NCI-H146 treated with DMSO at 0.1 percent for 48 hours (cell line): Measurements from ENCODE around the gene RFNG.
A peak's percentile ranks its signal among the peaks of the same experiment; 100 is the strongest.
"Not testable (repeated sequence)": the region's sequence is repeated elsewhere in the genome, so short reads cannot be mapped to it uniquely, and the experiment has no call there.

Experiments used
- DNase-seq: peaks from one replicate; lab custom pipeline; 2025; ENCODE audit not compliant: unreplicated experiment; lab: John Stamatoyannopoulos, UW

The RFNG gene

DNA sequence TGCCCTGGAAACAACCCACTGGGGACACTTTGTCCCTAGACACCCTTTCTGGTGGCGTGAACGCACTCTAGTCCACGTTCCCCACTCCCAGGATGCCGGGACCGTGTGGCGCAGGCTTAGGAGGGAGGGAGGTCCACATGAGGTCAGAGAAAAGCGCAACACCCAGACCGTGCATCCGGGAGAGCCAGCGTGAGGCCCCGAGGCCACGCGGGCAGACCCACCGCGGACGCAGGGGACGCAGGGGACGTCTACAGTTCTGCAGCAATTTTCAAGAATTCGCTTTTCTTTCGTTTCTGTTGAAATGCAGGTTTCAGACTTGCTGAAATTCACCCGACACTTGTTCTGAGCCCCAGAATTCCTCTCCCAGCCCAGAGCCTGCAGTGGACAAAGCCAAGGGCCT, 4.7 kb downstream of the RFNG start:
- DNase-seq = no peak

DNA sequence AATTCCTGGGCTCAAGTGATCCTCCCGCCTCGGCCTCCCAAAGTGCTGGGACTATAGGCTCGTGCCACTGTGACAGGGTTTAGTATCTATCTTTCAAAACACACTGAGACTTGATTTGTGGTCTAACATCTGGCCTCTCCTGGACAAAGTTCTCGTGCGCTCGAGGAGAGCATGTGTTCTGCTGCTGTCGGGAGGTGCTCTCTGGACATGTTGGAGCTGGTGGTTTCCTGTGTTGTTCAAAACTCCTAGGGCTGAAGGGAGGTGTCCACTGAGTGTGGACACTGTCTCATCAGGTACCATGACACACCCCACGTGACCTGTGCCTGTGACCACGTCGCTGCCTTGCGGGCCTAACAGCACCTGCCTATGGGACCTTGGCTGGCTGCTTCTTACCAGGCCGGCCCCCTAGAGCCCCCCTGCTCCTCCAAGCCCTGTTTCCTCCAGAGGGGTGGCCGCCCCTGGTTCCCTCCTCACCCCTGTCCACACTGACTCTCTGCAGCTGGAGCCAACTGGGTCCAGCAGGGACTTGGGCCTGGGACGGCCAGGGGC, 5.6 kb downstream of the RFNG start:
- no peak for DNase-seq

- no peak for DNase-seq
These were observed 8.1 kb downstream of the RFNG start for GRCh38 chr17:82043507-82043906.

DNA sequence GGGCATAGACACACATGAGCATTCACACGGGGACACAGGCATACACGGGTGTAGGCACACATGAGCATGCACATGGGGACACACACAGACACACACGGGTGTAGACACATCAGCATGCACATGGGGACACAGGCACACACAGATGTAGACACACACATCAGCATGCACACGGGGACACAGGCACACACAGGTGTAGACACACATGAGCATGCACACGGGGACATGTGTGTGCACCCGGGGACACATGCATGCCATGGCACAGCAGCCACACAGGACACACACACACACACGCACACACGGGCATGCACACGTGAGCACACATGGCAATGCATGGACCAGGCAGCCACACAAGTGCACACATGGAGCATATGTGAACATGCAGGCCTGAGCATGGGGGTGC, 9.0 kb downstream of the RFNG start:
- no peak for DNase-seq

DNA sequence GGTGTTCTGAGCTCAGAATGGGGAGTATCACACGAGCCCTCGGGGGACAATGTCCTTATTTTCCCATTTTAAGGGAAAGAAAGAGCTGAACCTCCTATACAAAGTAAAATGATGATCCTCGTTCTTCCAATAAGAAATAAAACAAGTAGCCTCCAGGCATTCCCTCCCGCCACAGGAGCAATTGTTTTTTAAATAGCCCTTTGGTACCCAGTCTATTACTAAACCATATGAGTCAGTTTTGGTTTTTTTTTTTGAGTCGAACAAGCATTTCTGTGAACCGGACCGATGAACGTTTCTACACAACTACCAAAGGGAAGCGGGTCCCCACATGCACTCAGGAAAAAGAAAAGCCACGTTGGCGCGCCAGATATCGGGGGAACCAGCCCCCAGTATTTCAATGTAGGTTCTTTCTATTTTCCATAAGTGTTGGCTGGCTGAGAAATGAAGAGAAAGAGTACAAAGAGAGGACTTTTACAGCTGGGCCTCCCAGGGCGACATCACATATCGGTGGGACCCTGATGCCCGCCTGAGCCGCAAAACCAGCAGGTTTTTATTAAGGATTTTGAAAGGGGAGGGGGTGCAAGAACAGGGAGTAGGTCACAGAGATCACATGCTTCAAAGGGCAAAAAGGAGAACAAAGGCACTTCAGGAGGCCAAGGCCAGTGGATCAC, 10.3 kb downstream of the RFNG start:
- DNase-seq = no peak

- no peak for DNase-seq
These were observed 11.8 kb downstream of the RFNG start for GRCh38 chr17:82039695-82040299.

- DNase-seq = not testable (repeated sequence)
These were observed 12.7 kb downstream of the RFNG start for GRCh38 chr17:82038796-82039409.

DNA sequence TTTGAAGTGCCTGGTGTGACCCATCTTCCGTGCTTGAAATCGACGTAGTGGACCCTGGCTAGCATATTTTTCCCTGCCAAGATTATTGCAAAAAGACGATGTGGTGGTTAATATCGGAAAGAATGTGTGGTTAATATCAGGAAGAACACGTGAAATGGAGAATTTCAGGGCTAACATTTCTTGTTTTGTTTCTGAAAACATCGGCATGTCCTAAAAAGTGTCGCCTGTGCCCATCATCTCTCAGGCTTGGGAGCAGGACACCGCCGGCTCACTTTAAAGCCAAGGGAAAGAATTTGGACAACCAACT, 13.8 kb downstream of the RFNG start:
- DNase-seq = no peak

DNA sequence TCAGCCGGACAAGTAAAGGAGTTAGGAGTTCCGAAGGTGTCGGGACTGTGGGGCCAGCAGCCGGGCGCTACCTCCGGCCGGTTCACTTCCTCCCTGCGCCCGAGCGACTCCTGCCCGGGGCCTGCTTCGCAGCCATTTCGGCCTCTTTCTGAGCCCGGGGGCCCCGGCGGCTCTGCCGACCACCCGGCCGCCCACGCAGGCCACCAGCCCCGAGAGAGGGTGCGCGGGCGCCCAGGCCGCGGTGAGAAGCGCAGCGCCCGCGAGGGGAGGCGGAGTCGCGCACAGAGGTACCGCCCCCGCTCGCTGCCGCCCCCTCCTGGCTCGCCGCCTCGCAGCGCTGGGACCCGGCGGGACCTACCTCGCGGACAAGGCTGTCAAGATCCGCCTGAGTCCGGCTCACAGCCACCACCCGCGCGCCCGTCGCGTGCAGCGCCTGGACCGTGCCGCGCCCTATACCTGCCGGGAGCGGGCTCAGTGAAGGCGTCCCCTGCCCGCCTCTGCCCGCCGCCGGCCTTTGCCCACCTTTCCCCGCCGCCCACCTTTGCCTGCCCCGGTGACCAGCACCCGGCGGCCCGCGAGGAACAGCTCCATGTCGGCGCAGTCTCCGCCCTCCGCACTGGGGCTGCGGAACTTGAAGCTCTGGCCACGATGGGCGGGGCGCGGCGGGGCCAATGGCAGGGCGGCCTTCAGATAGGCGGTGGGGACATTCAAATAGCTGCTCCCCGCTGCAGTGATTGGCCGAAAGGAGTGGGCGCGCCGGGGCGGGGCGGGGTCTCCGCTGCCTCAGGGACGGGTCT, 14.3 kb downstream of the RFNG start, which contains the start of gene DCXR:
DCXR (minus strand) TSS at position 606 of the 797 bp plus-strand sequence; CDS start at position 591, 15 bp downstream.
- peak; percentile 88 for DNase-seq

DNA sequence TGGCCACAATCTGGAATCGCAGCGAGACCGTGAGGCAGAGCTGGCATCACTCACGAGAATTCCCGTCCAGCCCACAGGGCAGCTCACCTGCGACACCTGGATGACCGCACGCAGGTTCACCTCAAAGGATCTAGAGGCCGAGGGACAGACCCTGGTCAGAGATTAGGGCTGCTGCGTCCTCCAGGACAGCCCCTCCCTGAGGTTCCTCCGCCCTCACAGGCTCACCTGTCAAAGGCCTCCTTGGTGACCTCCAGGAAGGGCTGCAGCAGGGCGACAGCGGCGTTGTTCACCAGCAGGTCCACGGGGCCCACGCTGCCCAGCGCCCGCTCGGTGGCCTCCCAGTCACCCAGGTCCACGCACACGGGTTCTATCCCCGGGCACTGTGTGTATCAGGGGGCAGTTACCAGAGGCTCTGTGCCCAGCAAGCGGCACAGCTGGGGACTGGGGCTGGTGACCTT, 14.9 kb downstream of the RFNG start:
- DNase-seq = no peak

DNA sequence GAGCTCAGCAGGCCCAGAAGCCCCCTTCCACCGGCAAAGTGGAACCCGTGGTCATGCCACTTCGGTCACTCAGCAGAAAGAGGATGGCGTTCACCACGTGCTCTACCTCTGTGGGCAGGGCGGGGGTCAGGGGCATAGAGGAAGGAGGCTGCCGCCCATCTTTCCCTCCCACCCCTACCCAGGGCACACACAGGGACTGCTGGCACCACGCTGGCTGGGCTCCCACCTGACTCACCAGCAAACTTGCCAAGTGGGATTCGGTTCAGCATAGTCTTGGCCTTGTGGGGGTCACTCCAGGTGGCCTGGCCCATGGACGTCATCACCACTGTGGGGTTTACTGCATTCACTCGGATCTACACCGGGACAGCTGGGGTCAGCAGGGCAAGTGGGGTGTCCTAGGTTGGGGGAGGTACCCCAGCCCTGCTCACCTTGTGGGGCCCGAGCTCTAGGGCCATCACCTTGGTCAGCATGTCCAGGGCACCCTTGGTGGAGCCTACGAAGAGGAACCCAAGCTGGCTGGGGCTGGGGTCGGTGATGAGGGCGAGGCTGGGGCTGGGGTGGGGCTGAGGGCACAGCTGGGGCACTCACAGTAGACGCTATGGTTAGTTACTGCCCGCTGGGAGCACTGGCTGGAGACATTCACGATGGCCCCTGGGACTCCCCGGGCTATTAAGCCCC, 15.5 kb downstream of the RFNG start:
- no peak for DNase-seq

GRCh38 chr17:82035488-82035887, 16.1 kb downstream of the RFNG start:
- no peak for DNase-seq

DNA sequence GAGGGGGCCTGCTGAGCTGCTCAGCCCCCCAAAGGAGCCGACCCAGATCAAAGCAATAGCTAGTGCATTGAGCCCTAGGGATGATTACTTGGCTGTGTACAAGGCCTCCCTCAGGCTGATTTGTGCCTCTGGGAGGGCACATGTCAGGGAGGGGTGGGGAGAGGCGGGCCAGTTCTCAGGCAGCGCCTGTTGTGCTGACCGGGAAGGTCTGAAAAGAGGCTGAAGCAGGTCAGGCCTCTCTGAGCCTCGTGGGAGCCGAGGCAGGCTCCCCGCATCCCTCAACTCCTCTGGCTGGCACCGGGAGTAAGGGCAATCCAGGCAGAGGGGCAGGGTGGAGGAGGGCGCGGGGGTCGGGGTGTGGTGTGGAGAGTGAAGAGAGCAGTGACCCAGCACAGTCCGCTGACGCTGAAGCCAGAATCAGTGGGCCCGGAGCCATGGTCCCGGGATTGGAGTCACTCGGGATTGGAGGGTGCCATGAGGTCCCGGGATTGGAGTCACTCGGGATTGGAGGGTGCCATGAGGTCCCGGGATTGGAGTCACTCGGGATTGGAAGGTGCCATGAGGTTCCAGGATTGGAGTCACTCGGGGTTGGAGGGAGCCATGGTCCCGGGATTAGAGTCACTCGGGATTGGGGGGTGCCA, 17.1 kb downstream of the RFNG start:
- no peak for DNase-seq

DNA sequence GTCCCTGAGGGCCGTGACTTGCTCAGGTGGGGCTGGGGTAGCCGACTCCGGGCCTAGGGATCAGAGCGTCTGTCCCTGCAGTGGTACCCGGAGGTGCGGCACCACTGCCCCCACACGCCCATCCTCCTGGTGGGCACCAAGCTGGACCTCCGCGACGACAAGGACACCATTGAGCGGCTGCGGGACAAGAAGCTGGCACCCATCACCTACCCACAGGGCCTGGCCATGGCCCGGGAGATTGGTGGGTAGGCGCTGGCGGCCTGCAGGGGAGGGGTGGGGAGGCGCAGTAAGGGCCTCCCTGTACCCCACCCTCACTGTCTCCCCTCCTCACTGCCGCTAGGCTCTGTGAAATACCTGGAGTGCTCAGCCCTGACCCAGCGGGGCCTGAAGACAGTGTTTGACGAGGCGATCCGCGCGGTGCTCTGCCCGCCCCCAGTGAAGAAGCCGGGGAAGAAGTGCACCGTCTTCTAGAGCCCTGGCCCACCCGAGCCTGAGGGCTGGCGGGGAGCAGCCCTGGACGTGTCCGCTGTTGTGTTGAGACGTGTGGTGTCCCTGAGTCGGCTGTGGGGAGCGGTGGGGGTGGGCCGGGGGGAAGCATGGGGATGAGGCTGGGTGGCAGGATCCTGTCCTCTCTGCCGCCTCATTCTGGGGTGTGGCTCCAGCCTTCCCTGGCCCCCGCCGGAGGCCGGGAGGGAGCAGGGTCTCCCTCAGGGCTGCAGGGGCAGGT, 18.1 kb downstream of the RFNG start:
- no peak for DNase-seq

GRCh38 chr17:82031885-82032627, 19.6 kb downstream of the RFNG start:
- DNase-seq = peak; percentile 23

GRCh38 chr17:82031303-82031884, 20.2 kb downstream of the RFNG start, which contains the start of gene RAC3:
RAC3 (plus strand) TSS chr17:82031678; CDS start chr17:82031762, 84 bp downstream.
- DNase-seq = no peak

DNA sequence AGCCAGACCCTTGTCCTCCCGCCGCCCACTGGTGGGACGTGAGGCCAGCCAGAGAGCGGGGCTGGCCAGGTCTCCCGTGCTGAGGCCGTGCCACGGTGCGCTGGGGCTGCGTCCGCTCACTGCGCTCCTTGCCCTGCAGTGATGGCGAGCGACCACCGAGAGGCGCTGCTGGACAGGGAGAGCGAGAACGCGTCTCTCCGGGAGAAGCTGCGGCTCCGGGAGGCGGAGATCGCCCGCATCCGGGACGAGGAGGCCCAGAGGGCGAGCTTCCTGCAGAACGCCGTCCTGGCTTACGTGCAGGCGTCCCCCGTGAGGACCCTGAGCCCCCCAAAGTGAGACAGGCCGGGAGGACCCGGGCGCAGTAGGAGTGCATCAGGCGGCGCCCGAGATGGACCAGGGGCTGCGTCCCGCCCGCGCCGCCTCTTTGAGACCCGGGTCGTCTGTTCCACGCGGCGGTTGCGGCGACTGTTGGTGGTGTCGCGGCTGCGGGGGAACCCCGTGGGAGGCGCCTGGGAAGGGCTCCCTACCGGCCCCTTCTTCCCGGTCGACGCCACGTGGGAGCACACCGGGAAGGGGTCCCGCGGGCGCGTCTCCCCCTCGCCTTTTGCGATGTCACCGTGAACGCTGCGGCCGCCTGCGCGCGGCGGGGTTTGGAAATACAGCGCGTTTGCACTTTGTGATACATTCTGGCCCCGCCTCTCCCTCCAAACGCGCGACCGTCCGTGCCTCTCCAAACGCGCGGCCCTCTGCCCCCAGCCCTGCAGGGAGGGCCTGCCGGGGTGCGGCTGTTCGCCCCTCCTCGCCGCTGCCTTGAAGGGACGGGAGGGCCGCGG, 20.9 kb downstream of the RFNG start:
- peak; percentile 37 for DNase-seq
